ENCODE measurements around the gene MYO7B. TPM values are rescaled to one million over a fixed set of nuclear protein-coding genes. Genes with fewer than 3 reads are reported as not detected.

The MYO7B gene
- total RNA-seq, 4 donors from 2014 or later: 0.30 to 0.78 TPM; not detected in 2

DNA sequence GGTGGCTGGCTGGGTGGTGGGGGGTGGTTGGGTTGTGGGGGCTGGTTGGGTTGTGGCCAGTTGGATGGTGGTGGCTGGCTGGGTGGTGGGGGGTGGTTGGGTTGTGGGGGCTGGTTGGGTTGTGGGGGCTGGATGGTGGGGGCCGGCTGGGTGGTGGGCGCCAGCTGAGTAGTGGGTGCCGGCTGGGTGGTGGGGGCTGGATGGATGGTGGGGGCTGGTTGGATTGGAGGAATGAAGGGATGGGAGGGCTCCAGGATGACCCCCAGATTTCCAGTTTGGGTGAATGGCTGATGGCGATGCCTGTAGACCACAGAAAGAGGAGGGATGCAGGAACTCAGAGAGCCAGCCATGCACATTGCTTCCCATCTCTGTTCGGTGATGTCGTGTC, 83.7 kb downstream of the MYO7B start:
- Histone ChIP-seq H3K27me3 (no peaks in the 10 kb centered on the region), H3K27ac (no peak overlapping the region), H3K4me3 (no peak overlapping the region), H3K4me1 (no peaks in the 10 kb centered on the region), H3K36me3 (no peaks in the 10 kb centered on the region), H3K9me3 (peaks cover 0 to 2% (median 0%) of the 10 kb centered on the region in 4 donors)
- 97 to 98% methylated on average over 4 to 6 of the region's 6 CpGs for WGBS, 2 donors
- no peak for DNase-seq (ENCODE audit: low spot score in 2 of 2)
- no peak for TF ChIP-seq EP300 (IDR thresholded peaks at IDR 0.05)
- TF ChIP-seq, protein P1, sequence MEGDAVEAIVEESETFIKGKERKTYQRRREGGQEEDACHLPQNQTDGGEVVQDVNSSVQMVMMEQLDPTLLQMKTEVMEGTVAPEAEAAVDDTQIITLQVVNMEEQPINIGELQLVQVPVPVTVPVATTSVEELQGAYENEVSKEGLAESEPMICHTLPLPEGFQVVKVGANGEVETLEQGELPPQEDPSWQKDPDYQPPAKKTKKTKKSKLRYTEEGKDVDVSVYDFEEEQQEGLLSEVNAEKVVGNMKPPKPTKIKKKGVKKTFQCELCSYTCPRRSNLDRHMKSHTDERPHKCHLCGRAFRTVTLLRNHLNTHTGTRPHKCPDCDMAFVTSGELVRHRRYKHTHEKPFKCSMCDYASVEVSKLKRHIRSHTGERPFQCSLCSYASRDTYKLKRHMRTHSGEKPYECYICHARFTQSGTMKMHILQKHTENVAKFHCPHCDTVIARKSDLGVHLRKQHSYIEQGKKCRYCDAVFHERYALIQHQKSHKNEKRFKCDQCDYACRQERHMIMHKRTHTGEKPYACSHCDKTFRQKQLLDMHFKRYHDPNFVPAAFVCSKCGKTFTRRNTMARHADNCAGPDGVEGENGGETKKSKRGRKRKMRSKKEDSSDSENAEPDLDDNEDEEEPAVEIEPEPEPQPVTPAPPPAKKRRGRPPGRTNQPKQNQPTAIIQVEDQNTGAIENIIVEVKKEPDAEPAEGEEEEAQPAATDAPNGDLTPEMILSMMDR (IDR thresholded peaks at IDR 0.05): no peak
- TF ChIP-seq POLR2A (IDR thresholded peaks at IDR 0.05): no peak

DNA sequence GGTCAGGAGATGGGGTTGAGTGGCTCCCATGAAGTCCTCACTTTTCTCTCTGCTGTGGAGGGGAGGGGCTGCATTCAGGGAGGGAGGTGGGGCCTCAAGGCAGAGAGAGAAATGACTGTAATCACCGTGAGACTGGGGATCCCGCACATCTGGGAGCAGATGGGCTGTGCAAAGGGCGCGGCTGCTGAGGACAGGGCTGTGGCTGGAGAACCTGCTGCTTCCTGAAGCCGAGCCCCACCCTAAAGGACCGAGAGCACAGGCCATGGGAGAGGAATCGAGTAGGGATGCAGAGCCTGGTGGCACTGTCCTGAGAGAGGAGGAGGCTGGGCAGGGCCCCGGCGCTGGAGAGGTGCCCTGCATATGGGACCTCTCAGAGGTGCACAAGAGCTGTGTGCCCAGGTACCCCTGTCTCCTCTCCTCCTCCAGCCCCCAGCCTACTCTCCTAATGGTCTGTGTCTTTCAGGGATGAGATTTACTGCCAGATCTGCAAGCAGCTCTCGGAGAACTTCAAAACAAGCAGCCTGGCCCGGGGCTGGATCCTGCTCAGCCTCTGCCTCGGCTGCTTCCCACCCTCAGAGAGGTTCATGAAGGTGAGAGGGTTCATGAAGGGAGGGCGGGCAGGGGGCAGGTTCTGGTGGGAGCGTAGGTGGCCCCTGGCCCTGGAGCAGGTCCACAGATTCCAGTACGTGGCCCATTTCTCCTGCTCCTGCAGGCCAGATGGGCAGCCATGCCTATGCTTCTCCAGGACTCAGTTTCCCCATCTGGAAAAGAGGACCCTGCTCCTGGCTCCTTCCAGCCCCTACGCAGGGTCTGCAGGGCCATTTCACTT, 84.6 kb downstream of the MYO7B start:
- DNase-seq (ENCODE audit: low spot score in 2 of 2): peak in 1 of 2 donors; percentile 5
- no peaks in the 10 kb centered on the region for H3K36me3 ChIP-seq
- no peak overlapping the region for H3K4me3 ChIP-seq
- no peaks in the 10 kb centered on the region for H3K9me3 ChIP-seq
- 63 to 74% methylated on average over 15 to 16 of the region's 16 CpGs for WGBS, 2 donors
- H3K4me1 ChIP-seq: no peaks in the 10 kb centered on the region
- H3K27ac ChIP-seq: no peak overlapping the region
- no peaks in the 10 kb centered on the region for H3K27me3 ChIP-seq
- TF ChIP-seq, protein P1 (IDR thresholded peaks at IDR 0.05): no peak
- TF ChIP-seq POLR2A (IDR thresholded peaks at IDR 0.05) (no peak), EP300 (IDR thresholded peaks at IDR 0.05) (no peak)

GRCh38 chr2:127620866-127621265, 85.4 kb downstream of the MYO7B start:
- Histone ChIP-seq H3K4me1 (no peaks in the 10 kb centered on the region), H3K27me3 (no peaks in the 10 kb centered on the region), H3K9me3 (no peaks in the 10 kb centered on the region), H3K4me3 (no peak overlapping the region), H3K36me3 (no peaks in the 10 kb centered on the region), H3K27ac (no peak overlapping the region)
- WGBS, 2 donors: 50 to 63% methylated on average over 3 of the region's 3 CpGs
- no peak for DNase-seq (ENCODE audit: low spot score in 2 of 2)
- TF ChIP-seq EP300 (IDR thresholded peaks at IDR 0.05) (no peak), POLR2A (IDR thresholded peaks at IDR 0.05) (no peak)
- TF ChIP-seq, protein P1 (IDR thresholded peaks at IDR 0.05): no peak

GRCh38 chr2:127621981-127622431, 86.5 kb downstream of the MYO7B start:
- Histone ChIP-seq H3K9me3 (no peaks in the 10 kb centered on the region), H3K27me3 (no peaks in the 10 kb centered on the region), H3K27ac (no peak overlapping the region), H3K4me1 (no peaks in the 10 kb centered on the region), H3K4me3 (no peak overlapping the region), H3K36me3 (no peaks in the 10 kb centered on the region)
- DNase-seq (ENCODE audit: low spot score in 2 of 2): no peak
- WGBS, 2 donors: 90 to 91% methylated on average over 15 of the region's 15 CpGs
- no peak for TF ChIP-seq EP300 (IDR thresholded peaks at IDR 0.05)
- TF ChIP-seq, protein P1 (IDR thresholded peaks at IDR 0.05): no peak
- no peak for TF ChIP-seq POLR2A (IDR thresholded peaks at IDR 0.05)

All from tibial nerve (tissue), 4 donors.